ENCODE data around the gene CTTN.

Gene CTTN

GRCh38 chr11:70418130-70418529 is 19.8 kb downstream of the CTTN start:
- peaks cover 24% of the 10 kb centered on the region for H3K27me3 ChIP-seq (ENCODE audit: insufficient read depth, poor library complexity, severe bottlenecking)
- no peak overlapping the region for H3K27ac ChIP-seq (replicated peaks)
- no peak for DNase-seq (ENCODE audit: low read depth in 1 of 2, low spot score in 1 of 2)
- no peak overlapping the region for H3K4me3 ChIP-seq (replicated peaks; ENCODE audit: insufficient read depth, low read length)
- TF ChIP-seq GABPA (IDR thresholded peaks at IDR 0.05; ENCODE audit: low read depth): no peak
- TF ChIP-seq CTCF (IDR thresholded peaks at IDR 0.05; ENCODE audit: insufficient read depth, low read length): no peak
- no peak for TF ChIP-seq POLR2AphosphoS5 (IDR thresholded peaks at IDR 0.05; ENCODE audit: low read depth)
- TF ChIP-seq SPI1 (IDR thresholded peaks at IDR 0.05; ENCODE audit: borderline replicate concordance, low read depth): no peak
- TF ChIP-seq REST (IDR thresholded peaks at IDR 0.05; ENCODE audit: insufficient replicate concordance, low read depth): no peak

GRCh38 chr11:70419307-70420007 is 21.1 kb downstream of the CTTN start:
- no peak for TF ChIP-seq REST (IDR thresholded peaks at IDR 0.05; ENCODE audit: insufficient replicate concordance, low read depth)
- no peak for TF ChIP-seq GABPA (IDR thresholded peaks at IDR 0.05; ENCODE audit: low read depth)
- no peak for TF ChIP-seq CTCF (IDR thresholded peaks at IDR 0.05; ENCODE audit: insufficient read depth, low read length)
- TF ChIP-seq SPI1 (IDR thresholded peaks at IDR 0.05; ENCODE audit: borderline replicate concordance, low read depth): no peak
- TF ChIP-seq POLR2AphosphoS5 (IDR thresholded peaks at IDR 0.05; ENCODE audit: low read depth): no peak
- no peak overlapping the region for H3K4me3 ChIP-seq (replicated peaks; ENCODE audit: insufficient read depth, low read length)
- no peak for DNase-seq (ENCODE audit: low read depth in 1 of 2, low spot score in 1 of 2)
- H3K27me3 ChIP-seq (ENCODE audit: insufficient read depth, poor library complexity, severe bottlenecking): peaks cover 24% of the 10 kb centered on the region
- H3K27ac ChIP-seq (replicated peaks): no peak overlapping the region

- Histone ChIP-seq H3K27me3 (ENCODE audit: insufficient read depth, poor library complexity, severe bottlenecking) (peaks cover 25% of the 10 kb centered on the region), H3K27ac (replicated peaks) (no peak overlapping the region), H3K4me3 (replicated peaks; ENCODE audit: insufficient read depth, low read length) (no peak overlapping the region)
- TF ChIP-seq SPI1 (IDR thresholded peaks at IDR 0.05; ENCODE audit: borderline replicate concordance, low read depth): no peak
- TF ChIP-seq GABPA (IDR thresholded peaks at IDR 0.05; ENCODE audit: low read depth): no peak
- TF ChIP-seq CTCF (IDR thresholded peaks at IDR 0.05; ENCODE audit: insufficient read depth, low read length): no peak
- TF ChIP-seq REST (IDR thresholded peaks at IDR 0.05; ENCODE audit: insufficient replicate concordance, low read depth): no peak
- no peak for DNase-seq (ENCODE audit: low read depth in 1 of 2, low spot score in 1 of 2)
These were observed 21.7 kb downstream of the CTTN start for GRCh38 chr11:70420008-70420464.

Data from HL-60 (cell line).